GM19240 (cell line): Measurements from ENCODE around the gene UBL4A.

Experiments used
- DNase-seq: peaks from one replicate; pipeline ENCODE4 v3.0.0; 2011; ENCODE audit warnings: low spot score; ENCODE audit not compliant: insufficient read length

Gene UBL4A

DNA sequence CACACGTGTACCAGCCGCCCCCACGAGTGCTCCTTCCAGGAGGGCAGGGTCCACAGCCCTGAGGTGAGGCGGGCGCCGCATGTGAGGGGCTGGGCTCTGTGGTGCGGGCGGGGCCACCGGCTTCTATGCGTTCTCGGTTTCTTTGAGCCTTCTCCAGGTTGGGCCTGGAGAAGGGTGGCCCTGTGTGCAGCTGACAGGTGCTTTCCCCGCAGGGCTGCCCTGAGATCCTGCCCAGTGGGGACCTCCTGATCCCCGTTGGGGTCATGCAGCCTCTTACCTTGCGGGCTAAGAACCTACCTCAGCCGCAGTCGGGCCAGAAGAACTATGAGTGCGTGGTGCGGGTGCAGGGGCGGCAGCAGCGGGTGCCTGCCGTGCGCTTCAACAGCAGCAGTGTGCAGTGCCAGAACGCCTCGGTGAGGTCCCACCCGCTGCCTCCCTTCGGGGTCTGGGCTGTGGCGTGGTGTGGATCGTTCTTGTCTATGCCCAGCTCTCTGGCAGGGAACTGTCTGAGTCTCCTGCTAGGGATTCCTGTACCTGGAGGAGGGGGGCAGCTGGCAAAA lies 21.5 kb downstream of the UBL4A start:
- DNase-seq: no peak

DNA sequence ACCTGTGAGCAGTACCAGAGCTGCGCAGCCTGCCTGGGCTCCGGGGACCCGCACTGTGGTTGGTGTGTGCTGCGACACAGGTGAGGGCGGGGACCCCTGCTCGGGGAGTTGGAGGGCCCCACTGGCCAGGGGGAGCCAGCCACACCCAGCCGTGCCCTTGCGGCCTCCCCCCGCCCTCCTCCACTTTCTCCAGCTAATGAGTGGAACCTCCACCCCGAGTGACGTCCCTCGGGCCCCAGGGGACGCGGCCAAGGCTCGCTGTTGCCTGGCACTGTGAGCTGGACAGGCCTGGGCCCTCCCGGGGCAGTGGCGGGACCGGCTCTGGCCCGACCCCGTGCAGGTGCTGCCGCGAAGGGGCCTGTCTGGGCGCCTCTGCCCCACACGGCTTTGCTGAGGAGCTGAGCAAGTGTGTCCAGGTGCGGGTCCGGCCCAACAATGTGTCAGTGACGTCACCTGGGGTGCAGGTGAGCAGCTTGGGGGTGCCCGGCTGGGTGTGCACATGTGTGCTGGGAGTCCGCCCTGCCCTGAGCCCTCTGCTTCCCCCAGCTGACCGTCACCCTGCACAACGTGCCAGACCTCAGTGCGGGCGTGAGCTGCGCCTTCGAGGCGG lies 22.7 kb downstream of the UBL4A start:
- DNase-seq: no peak

DNA sequence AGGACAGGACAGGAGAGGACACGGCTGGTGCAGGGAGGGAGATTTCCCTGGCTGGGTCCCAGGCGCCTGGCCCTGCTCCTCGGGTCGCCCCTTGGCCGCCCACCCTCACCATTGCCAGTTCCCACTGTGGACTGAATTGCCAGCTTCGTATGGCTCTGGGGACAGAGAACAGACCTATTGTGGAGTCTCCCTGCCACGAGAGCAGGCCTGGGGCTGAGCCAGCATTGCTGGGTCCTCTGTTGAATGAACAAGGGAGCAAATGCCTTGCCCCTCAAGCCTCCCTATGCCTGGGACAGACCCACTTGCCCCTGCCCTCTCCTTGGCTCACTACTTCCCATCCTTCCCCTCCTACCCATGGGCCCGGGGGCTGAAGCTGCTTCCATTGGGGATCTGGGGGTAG lies 24.0 kb downstream of the UBL4A start:
- no peak for DNase-seq

- no peak for DNase-seq
These were observed 26.1 kb downstream of the UBL4A start for GRCh38 chrX:154460326-154460725.

- no peak for DNase-seq
These were observed 26.6 kb downstream of the UBL4A start for GRCh38 chrX:154459832-154460231.

DNA sequence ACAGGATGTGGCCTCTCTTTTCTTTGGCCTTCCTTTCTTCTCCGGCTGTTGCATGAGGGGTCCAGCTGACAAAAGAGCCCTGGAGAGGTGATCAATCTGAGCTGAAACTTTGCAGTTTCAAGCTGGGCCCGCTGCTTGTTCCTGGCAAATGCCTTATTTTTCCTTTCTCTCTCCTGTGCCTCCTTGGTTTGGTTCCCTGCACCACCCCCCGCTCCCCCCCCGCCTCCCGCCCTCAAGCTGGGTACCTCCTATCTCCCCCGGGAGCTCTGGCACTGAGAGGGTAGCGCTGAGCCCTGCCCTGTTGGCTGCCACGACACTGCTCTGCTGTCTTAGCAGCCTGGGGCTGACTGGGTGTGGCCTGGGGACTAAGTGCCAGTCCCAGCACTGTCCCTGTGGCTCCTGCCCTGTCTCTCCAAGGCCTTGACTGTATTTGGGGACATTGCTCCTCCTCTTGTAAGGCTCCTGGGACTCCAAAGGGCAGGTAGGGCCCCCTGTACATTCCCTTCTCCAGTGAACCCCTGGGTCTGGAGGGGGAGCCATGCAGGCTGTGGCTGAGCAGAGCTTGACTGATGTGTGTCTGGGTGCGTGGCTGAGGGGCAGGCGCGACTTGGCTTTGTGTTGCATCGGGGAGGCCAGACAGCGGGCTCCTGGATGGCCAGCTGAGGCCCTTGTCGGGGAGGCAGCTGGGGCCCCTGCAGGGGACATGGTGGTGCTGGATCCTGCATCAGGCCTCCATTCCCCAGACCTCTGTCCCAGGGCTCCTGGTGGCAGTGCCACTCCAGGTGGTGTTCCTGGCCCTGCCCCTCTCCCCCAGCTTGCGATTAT lies 27.2 kb downstream of the UBL4A start:
- no peak for DNase-seq

DNA sequence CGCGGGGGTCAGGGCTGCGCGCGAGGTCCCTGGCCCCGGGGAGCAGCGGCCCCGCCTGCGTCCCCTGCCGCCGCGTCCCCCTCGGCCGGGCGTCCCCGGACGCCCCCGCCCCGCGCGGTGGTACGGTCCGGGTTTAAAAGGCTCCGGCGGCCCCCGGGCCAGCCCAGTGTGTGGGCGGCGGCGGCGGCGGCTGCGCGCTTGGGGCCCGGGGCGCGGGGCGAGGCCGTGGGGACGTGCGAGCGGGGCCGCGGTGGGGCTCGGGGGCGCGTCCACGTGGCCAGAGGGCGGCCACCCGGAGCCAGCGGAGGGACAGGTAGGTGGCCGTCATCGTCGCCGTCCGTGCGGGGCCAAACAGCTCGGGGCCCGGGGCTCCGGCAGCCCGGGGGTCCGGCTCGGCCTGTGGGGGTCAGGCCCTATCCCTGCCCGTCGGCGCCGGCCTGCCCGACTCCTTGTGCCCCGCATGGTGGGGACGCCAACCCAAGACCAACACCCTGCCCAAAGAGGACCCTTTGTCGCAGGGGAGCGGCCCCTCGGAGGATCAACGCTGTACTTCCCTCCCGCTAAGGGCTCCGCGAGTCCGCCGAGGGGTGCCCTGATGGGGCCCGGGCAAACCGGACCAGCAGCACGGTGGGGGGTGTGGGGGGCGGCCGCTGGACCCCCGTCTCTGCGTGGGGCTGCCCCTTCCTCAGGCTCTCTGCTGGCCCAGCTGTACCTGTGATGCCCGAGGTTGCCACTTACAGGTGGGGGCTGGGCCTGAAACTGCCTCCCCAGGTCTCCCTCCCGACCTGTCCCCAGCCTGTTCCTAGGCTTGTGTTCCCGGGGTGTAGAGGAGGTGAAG lies 28.1 kb downstream of the UBL4A start, which contains the start of gene PLXNA3:
PLXNA3 (plus strand) TSS at position 166 of the 838 bp plus-strand sequence. CDS start 1,903 bp downstream, outside the sequence.
- no peak for DNase-seq

DNA sequence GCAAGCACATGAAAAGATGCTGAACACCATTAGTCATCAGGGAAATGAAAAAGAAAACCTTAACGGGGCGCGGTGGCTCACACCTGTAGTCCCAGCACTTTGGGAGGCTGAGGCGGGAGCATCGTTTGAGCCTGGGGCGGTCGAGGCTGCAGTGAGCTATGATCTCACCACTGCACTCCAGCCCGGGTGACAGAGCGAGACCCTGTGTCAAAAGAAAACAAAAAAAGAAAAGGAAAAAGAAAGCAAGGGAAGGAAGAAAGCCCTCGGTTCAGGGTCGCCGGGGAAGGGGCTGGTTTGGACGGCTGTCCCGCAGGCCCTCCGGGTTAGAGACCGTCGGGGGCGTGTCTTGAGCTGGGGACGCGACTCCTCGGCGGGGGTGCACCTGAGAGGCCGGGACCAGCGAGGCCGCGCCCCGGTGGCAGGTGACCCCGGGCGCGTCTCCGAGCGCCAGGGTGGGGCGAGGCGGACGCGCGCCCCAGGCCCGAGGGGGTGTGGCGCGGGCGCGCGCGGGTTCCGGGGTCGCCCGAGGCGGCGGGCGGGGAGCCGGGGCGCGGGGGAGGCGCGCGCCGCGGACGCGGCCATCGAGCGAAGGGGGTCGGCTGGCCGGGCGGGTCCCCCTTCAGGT lies 28.8 kb downstream of the UBL4A start:
- peak; percentile 43 for DNase-seq

DNA sequence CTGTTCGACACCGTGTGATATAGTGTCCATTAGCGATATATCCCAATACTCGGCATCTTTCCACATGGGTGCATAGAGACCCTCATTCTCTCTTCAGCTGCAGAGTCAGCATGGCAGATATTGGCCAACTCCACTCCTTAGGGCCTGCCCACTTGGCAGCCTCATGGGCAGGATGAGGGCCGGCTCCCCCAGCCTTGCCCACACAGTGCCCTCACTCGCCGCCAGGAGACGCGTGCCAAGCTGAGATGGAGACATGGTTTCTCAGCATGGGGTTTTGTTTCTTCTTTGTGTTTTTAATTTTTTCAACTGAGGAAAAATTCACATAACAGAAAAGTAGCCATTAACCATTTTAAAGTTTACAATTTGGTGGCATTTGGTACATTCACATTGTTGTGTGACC lies 33.6 kb downstream of the UBL4A start:
- DNase-seq: no peak

- no peak for DNase-seq
These were observed 36.1 kb downstream of the UBL4A start for GRCh38 chrX:154450312-154450711.

DNA sequence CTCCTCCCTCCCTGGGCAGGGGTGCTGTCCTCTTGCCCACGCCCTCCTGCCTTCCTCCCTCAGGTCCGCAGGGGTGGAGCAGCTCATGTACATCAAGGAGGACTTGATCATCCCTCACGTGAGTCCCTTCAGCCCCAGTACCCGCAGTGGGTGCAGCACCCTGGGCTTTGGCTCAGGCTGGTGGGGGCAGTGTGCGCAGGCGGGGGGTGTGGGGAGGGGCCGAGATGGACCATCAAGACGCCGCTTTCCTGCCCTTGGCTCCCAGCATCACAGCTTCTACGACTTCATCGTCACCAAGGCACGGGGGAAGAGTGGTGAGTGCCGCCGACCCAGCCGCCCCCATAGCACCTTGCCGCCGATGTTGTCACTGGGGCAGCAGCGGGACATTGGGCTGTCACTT lies 36.8 kb downstream of the UBL4A start:
- no peak for DNase-seq

GRCh38 chrX:154448484-154448883 lies 37.9 kb downstream of the UBL4A start:
- no peak for DNase-seq

DNA sequence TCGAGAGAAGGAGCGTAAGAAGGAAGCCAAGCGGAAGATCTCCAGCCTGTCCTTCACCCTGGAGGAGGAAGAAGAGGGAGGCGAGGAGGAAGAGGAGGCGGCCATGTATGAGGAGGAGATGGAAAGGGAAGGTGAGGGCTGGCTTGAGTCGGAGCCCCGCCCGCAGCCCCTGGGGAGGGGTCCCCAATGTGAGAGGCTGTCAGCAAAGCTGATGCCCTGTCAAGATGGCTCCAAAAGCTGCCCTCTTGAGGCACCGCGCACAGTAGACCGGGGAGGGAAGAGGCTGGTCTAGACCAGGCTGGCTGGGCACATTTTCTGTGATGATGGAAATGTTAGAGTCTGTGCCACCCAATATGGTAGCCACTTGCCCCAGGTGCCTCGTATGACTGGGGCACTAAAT lies 40.0 kb downstream of the UBL4A start:
- no peak for DNase-seq

DNA sequence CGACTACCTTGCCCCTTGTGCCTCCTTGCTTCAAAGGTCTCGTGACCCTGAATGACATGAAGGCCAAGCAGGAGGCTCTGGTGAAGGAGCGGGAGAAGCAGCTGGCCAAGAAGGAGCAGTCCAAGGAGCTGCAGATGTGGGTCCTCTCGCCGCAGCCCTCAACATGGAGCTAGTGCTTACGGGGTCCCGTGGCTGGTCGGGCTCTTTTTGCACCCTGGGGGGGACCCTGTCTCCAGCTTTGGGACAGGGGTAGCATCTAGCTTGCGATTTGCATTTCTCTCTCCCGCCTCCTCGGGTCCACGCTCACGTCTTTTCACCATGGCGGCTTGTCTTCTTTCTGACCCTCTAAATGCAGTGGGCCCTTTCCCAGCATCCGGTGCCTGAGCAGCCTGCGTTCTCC lies 40.6 kb downstream of the UBL4A start:
- DNase-seq: no peak

DNA sequence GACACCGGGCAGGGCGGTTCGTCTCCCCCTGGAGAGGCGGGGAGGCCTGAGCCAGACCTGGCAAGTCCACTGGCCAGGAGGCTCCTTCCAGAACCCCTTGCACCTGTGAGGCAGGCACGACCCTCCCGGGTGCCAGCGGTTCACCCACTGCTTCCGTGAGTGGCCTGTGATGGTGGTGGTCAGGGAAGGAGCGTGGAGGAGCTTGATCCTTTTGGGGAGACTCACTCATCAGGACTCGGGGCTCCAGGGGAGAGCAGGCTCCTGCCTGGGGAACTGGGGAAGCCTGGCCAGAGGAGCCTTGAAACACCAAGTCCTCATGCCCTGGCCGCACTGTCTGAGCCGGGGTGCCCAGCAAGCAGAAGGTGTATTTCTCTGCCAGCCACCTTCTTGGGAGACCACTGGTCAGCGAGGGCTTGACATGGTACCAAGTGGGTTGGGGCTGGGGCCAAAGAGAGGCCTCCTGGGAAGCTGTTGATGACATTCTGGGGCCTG lies 41.6 kb downstream of the UBL4A start:
- DNase-seq: no peak

- peak; percentile 74 for DNase-seq
These were observed 42.2 kb downstream of the UBL4A start, which contains the start of gene FAM50A for GRCh38 chrX:154443992-154444754. Gene FAM50A, plus strand, starts transcription at chrX:154444141. Its CDS starts 95 bp downstream, at chrX:154444236.

GRCh38 chrX:154443479-154443910 lies 42.9 kb downstream of the UBL4A start:
- no peak for DNase-seq

GRCh38 chrX:154441984-154442707 lies 44.3 kb downstream of the UBL4A start:
- no peak for DNase-seq

DNA sequence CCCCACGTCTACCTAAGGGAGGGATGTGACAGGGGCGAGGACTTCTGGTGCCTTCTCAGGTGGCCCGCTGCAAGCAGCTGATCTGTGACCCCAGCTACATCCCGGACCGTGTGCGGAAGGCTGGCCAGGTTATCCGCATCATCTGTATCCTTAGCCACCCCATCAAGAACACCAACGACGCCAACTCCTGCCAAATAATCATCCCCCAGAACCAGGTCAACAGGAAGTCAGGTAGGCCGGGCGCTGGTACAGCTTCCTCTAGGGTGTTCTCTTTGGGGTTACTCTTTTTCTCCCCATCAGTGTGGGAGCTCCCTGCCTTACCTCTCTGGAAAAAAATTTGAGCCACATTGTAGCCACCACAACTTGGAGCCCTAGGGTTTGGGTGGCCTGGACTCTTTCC lies 44.9 kb downstream of the UBL4A start:
- DNase-seq: no peak
